HG03571 (cell line): ENCODE data around the gene MCMBP.
"Not testable (repeated sequence)": the region's sequence is repeated elsewhere in the genome, so short reads cannot be mapped to it uniquely, and the experiment has no call there.

Experiments
- ATAC-seq: cut with Tn5 transposase; IDR thresholded peaks from one replicate; pipeline ENCODE4 v1.9.1; 2021; ENCODE audit not compliant: unreplicated experiment

The MCMBP gene

DNA sequence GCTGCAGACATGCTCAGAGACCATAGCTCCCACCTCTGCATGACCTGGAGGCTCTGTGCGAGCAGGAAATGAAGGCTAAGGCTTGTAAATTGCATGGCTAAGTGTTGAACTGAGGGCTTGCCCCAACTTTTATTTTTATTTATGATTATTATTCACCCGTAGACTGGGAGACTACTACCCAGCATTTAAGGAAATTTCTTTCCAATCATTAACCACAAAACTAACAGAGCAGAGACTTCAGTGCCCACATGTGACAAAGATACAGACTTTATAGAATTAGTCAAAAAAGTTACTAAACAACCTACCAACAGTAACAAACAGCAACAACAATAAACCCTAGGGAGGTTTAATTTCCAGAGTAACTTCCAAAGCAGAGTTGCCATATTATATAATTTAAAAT is 39.7 kb downstream of the MCMBP start:
- ATAC-seq: no peak

DNA sequence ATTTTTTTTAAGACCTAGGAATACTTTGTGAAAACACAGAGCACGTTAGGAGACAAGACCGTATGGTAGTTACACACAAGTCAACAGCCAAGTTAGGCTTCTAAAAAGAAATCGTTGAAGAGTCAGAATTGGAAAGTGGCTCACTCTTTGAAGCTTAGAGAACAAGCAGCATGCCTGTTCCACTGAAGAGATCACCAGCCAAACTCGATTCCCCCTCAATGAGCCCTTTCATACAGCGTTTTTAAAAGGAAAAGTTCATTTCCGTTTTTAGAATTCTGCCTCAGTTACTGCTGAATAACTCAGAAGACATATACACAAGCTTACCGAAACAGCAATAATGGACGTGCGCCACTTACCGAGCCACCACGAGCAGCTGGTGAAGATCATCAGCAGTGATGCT is 41.0 kb downstream of the MCMBP start:
- no peak for ATAC-seq

DNA sequence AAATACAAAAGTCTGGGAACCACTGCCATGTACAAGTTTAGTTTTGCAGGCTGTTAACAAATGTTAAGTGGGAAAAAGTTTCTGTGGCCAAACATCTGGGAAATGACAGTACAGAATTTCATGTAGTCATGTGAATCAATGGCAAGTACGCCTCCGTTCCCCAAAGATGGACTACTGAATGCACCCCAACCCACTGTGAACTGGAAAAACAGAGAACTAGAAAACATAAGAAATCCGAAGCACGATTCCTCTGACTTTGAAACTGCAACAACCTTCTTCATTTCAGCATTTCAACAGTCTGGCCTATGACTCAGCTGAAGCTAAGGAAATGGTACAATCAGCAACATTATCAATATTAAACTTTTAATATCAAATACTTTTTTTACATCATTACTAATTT is 41.8 kb downstream of the MCMBP start:
- no peak for ATAC-seq

DNA sequence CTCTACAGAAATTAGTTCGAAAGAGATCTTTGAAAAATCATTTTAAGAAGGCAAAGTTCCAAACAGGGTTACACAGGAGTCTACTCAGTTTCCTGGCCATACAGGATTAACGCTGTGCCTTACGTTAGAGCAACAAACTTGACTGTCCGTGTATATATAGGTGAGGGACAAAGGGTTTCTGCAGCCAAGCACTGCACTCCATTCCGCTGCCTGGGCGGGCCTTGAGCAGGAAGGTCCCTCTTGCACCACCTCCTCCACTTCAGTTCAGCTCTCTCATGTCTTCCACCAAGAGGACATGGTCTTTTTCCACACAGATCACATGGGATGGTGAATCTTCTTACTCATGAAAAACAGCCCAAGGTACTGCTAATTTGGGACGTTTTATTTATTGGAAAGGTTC is 43.2 kb downstream of the MCMBP start:
- no peak for ATAC-seq

DNA sequence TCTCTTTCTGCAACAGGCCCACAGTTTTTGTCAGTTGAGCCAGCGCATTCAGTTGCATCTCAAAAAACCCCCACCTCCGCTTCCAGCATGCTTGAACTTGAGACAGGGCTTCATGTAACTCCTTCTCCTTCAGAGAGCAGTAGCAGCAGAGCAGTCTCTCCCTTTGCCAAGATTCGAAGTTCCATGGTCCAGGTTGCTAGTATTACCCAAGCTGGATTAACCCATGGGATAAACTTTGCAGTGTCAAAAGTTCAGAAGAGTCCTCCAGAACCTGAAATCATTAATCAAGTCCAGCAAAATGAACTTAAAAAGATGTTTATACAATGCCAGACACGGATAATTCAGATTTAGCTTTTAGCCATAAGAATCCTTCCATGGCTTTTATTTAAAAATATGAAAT is 45.2 kb downstream of the MCMBP start:
- ATAC-seq: no peak

DNA sequence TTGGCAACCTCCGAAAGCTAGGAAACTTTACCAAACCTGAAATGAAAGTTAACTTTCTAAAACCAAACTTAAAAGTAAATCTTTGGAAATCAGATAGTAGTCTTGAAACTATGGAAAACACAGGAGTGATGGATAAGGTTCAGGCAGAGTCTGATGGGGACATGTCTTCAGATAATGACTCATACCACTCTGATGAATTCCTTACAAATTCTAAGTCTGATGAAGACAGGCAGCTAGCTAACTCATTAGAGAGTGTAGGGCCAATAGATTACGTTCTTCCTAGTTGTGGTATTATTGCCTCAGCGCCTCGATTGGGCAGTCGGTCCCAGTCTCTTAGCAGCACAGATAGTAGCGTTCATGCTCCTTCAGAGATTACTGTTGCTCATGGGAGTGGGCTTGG is 45.9 kb downstream of the MCMBP start:
- ATAC-seq: no peak

DNA sequence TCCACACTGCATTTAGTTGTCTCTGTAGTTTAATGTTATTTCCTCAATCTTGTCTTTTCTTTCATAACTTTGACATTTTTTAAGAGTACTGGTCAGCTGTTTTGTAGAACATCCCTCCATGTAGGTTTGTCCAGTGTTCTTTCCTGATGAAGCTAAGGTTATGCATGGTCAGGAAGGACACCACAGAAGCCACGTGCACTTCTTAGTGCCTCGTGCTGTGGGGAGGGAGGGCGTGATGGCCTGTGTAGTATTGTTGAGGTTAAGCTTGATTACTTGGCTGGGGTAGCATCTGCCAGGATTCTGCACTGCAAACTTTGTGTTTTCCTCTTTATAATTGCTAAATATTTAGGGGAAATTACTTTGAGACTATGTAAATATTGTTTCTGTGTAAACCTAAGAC is 48.3 kb downstream of the MCMBP start:
- ATAC-seq: no peak

DNA sequence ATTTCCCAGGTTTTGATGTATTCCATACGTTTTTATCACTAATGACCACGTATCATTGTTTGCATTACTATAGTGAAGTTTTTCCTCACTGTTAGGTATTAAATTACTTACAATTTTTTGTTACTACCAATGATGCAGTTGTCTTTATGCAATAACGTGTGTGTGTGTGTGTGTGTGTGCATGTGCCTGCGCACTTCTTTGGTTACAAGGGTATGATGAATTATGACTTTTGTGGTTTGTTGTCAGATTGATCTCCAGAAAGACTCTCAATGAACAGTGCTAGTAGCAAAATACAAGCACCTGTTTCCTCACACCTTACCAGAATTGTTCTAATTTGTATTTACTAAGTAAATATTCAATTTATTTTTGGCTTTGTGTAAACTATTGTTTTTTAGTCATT is 51.5 kb downstream of the MCMBP start:
- ATAC-seq: no peak

DNA sequence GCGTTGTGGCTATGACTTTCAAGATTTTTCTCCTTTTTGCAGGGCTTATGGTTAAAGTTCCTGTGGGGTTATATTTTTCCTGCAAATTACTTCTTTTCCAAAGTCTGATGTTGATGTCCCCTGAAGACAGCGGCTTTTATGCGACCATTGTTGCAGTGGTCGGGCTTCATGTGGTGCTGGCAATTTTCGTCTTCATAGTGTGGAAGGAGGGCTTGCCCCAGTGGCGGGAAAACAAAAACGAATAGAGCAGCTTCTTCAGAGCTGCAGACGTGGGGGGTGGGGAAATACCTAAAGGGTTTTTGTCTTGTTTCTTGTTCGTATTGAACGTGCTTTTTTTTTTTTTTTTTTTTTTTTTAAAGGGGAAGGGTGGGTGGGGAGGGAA is 53.8 kb downstream of the MCMBP start:
- ATAC-seq: no peak

DNA sequence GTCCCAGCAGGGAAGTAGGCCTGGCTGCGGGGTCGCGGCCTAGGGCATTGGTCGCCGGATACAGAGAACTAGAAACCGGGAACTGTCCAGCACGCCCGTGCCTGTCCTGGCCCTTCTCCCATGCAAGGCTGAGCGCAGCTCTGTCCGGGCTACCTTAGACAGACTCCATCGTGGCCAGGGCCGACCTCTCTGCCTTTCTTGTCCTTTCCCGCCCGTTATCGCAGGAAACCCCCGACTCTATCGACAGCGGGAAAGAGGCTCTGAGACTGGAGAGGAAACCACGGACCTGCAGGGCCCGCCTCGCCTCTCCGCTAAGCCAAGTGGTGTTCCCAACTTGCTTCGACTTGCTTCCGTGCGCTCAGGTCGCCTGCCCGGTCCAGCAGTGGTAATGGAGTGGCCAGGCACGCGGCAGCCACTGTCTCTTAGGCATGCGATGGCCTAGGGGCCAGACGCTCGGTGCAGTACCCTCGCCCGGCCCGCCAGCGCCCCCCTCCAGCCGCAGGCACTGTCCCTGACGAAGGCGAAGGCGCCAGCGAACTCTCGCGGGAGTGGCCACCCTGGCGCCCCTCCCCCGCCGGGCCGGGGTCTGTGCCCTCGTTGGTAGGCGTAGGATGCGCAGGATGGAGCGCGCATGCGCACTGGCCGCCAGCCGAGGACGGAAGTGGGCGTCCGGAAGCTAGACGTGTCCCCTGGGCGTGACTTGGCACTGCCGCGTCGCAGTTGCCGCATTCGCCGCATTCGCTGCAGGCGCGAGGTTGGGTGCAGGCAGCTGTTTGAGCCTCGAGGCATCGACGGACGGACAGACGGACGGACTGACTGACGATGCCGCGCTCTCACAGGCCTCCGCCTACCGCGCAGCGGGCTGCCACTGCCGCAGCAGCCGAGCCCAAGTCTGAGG is 54.4 kb downstream of the MCMBP start:
- ATAC-seq: no peak

DNA sequence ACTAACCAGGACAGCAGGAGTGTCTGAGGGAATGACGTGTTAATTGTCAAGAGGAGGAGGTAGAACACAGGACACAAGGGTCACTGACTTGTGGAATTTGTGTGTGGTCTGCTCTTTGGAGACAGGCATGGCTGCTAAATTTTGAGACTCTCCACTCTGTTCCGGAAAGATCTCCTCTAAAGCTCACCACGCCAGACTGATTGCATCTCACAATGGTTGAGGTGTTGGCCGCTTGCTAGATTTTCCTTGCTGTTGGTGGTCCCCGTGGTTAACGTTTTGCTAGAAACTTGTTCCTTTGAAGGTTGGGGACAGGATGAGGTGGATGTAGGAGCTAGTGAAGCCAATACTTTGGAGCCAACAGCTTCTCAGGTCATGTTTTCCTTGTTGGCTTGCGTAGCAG is 57.0 kb downstream of the MCMBP start:
- ATAC-seq: no peak

DNA sequence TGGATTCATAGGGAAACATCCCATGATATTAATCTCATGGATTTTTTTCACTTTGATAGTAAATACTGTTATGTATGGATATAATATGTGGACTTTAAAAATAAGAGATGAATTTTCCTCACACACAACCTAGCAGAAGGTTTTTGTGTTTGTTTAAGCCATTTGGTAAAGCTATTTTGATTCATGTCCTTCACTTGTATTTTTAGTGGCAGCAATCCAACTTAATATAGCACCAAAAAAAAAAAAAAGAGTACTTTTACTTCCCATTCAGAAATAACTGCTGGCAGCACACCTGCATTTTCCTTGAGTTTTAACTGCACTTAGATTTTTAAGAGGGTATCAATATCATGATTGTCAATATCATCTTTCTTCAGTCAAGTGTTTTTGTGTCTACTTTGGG is 60.0 kb downstream of the MCMBP start:
- ATAC-seq: no peak

DNA sequence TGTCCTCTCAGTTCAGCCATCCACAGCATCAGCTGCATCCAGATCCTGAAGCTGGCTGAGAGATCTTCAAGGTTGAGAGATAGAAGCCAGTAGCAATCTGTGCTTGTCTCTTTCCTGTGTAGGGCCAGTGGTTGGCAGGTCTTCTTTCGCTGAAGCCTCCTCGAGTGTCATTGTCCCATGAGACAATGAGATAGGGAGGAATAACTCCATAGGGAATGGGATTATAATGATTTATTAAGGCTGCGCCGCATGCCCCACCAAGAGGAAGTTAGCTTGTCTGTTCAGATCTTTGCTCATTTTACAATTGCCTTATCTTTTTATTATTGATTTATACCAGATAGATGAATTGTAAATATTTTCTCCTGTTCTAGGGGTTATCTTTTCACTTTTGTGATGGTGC is 61.5 kb downstream of the MCMBP start:
- no peak for ATAC-seq

DNA sequence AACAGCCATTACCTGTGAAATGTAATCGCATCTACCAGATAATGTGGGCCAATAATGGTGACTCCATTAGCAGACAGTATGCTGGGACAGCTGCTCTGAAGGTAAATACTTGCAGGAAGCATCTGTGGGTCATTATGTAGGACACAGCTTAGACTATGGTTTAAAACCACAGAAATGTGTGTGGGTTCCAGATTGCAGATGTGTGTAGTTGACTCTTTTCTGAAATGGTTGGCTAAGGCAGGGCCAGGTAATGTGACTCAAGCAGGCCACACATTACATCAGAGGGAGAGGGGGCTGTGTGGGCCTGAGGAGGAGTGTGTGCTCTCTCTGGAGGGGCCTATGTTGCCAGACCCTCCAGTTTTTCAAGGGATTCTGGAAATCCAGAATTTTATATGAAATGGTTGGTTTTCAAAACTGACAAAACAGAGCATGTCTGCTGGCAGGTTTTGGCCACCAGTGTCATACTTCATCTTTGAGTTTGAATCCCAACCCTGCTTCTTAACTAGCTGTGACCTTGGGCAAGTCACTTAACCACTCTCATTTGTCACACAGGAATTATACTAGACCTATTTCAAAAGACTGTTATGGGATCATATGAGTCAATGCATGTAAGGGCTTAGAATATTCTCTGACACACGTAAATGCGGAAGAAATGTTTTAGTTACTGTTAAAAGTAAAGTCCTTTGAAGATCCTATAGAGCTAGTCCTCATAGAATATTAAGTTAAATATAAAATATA is 64.5 kb downstream of the MCMBP start:
- no peak for ATAC-seq

DNA sequence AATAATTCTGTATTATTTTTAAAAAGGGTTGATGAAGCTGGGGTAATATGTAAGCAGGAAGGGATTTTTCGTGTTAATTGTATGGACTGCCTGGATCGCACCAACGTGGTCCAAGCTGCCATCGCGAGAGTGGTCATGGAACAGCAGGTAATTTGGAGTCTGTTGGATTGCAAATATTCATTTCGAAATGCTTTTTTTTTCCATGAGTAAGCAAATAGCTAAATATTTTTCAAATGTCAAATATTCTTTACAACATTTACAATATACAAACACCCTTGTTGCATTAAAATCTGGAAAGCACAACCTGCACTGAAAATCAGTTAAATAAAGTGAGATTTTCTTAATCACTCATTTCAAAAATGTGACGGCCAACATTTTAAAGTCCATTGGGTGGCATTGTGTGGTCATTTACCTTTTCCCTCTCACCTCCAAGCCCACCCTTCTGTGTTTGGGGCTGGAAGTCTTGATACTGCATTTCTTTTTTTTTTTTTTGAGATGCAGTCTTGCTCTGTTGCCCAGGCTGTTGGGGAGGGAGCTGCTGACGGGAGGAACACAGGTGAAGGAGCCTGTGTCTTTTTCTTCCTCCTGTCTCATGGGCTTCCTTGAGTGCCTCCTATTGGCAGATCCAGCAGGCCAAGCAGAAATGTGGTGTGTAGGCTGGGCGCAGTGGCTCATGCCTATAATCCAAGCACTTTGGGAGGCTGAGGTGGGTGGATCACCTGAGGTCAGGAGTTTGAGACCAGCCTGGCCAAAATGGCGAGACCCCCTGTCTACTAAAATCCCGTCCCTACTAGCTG is 66.1 kb downstream of the MCMBP start:
- ATAC-seq: no peak

DNA sequence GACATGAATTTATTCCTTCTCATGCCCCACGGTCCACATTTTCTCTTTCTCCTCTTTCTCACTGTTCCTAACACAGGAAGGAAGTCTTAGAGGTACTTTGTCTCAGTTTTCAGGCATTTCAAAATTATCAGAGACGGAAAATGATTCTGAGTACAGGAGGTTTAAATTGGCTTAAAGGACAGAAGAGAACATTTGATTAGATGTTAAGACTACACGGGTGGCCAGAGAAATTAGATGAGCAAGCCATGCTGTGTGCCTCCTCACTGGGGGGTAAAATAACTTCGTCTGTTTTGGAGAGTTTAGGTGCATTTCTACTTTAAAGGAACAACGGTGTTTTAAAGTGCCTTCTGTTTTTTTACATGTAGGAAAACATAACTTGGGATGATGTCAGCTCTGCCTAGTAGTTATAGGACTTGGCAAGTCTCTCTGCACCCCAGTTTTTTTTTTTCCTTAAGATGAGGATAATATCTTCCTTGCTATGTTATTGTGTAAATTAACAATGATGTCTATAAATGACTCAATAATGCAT is 66.9 kb downstream of the MCMBP start:
- no peak for ATAC-seq

DNA sequence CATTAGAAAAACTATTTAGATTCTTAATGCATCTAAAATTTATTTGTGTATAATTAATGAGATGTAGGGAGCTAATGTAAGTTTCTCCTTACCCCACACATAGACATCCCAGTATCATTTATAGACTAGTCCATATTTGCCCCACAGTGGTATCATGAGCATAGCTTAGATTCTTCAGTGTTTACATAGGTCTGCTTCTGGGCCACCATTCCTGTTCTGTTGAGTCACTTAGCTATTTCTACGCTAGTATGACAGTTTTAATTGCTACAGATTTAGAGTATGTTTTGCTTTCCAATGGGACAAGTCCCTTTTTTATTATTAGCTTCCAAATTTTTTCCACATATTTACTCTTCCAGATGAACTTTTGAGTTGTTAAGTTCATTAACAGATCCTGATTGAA is 69.4 kb downstream of the MCMBP start:
- ATAC-seq: no peak

DNA sequence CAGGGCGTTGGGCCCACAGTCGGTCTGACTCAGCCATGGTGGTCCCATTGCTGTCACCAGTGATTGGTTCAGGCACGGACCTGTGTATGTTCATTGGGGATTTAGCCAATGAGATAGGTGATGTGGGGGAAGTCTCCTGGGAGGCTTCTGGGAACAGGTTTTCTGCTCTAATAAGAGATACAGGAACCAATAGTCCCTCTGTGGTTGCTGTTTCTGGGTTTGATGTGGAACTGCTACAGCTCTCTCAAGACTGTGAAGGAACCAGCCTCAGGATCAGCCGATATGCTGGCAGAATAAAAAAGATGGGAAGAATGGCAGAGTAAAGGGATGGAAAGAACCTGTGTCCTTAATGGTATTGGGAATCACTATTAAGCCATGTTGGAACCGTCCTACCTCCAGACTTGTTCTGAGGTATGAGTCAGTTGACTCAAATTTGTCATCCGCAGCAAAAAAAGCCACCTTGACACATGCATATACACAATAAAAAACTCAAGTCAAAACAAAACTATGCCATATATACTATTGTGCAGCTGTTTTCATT is 70.6 kb downstream of the MCMBP start:
- ATAC-seq: peak; percentile 56

DNA sequence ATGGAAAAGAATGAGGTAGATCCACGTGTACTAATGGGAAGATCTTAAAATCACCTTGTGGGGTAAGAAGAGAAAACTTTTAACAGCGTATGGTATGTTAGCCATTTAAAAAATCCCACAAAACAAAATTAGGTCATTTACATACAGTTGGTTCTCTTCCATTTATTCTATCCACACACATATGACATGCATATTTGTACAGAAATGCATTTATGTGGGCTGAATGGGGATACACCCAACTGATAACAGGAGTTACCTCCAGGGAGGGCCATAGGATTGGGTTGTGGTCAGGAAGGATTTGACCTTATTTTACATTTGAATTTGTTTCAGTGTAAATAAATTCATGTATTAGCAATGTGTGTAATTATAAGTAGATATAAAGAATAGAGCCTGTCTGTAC is 71.5 kb downstream of the MCMBP start:
- no peak for ATAC-seq

DNA sequence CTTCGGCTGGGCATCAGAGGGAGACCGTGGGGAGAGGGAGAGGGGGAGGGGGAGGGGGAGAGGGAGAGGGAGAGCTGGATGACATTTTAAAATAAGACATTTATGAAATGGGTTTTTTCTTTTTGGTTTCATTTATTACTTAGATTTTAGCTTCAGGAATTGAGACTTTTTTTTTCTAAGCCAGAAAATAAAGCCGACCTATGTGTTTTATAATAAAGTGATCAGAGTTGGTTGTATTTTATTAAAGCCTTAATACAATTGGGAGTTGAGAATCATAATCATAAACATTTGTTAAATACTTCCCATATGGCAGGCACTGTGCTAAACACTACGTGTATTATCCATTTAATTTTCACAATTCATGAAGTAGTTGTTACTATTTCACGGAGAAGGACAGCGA is 76.6 kb downstream of the MCMBP start:
- ATAC-seq: no peak

DNA sequence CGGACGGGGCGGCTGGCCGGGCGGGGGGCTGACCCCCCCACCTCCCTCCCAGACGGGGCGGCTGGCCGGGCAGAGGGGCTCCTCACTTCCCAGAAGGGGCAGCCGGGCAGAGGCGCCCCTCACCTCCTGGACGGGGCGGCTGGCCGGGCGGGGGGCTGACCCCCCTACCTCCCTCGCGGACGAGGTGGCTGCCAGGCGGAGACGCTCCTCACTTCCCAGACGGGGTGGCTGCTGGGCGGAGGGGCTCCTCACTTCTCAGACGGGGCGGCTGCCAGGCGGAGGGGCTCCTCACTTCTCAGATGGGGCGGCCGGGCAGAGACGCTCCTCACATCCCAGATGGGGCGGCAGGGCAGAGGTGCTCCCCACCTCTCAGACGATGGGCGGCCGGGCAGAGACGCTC is 77.5 kb downstream of the MCMBP start:
- ATAC-seq: not testable (repeated sequence)
